ENCODE results near the gene ELP2.
"Not testable (repeated sequence)": the region's sequence is repeated elsewhere in the genome, so short reads cannot be mapped to it uniquely, and the experiment has no call there.

The ELP2 gene

GRCh38 chr18:36188916-36189315, 59.2 kb downstream of the ELP2 start:
- no peak for DNase-seq (ENCODE audit: low read depth in 3 of 3)

GRCh38 chr18:36189486-36189885, 59.8 kb downstream of the ELP2 start:
- DNase-seq (ENCODE audit: low read depth in 3 of 3) = no peak

GRCh38 chr18:36191286-36191685, 61.6 kb downstream of the ELP2 start:
- DNase-seq (ENCODE audit: low read depth in 3 of 3) = no peak

GRCh38 chr18:36191711-36192110, 62.0 kb downstream of the ELP2 start:
- no peak for DNase-seq (ENCODE audit: low read depth in 3 of 3)

GRCh38 chr18:36194600-36195315, 65.1 kb downstream of the ELP2 start:
- no peak for DNase-seq (ENCODE audit: low read depth in 3 of 3)

GRCh38 chr18:36195427-36196122, 65.9 kb downstream of the ELP2 start:
- no peak for DNase-seq (ENCODE audit: low read depth in 3 of 3)

- DNase-seq (ENCODE audit: low read depth in 3 of 3) = no peak
Observed at GRCh38 chr18:36196238-36196995, 66.7 kb downstream of the ELP2 start.

- DNase-seq (ENCODE audit: low read depth in 3 of 3) = no peak
Observed at GRCh38 chr18:36197511-36198166, 67.9 kb downstream of the ELP2 start.

- DNase-seq (ENCODE audit: low read depth in 3 of 3) = no peak
Observed at GRCh38 chr18:36199691-36200295, 70.1 kb downstream of the ELP2 start.

GRCh38 chr18:36200354-36200771, 70.7 kb downstream of the ELP2 start:
- DNase-seq (ENCODE audit: low read depth in 3 of 3) = no peak

GRCh38 chr18:36201765-36202164, 72.1 kb downstream of the ELP2 start:
- DNase-seq (ENCODE audit: low read depth in 3 of 3) = no peak

- DNase-seq (ENCODE audit: low read depth in 3 of 3) = no peak
Observed at GRCh38 chr18:36203360-36203895, 73.7 kb downstream of the ELP2 start.

GRCh38 chr18:36205166-36205565, 75.5 kb downstream of the ELP2 start:
- DNase-seq (ENCODE audit: low read depth in 3 of 3) = no peak

- no peak for DNase-seq (ENCODE audit: low read depth in 3 of 3)
Observed at GRCh38 chr18:36207303-36207702, 77.6 kb downstream of the ELP2 start.

GRCh38 chr18:36207969-36208368, 78.3 kb downstream of the ELP2 start:
- not testable (repeated sequence) for DNase-seq (ENCODE audit: low read depth in 3 of 3)

- no peak for DNase-seq (ENCODE audit: low read depth in 3 of 3)
Observed at GRCh38 chr18:36211612-36212065, 81.9 kb downstream of the ELP2 start.

- no peak for DNase-seq (ENCODE audit: low read depth in 3 of 3)
Observed at GRCh38 chr18:36212301-36213171, 82.8 kb downstream of the ELP2 start.

GRCh38 chr18:36214811-36215210, 85.1 kb downstream of the ELP2 start:
- DNase-seq (ENCODE audit: low read depth in 3 of 3) = no peak

- DNase-seq (ENCODE audit: low read depth in 3 of 3) = no peak
Observed at GRCh38 chr18:36215577-36215976, 85.9 kb downstream of the ELP2 start.

- no peak for DNase-seq (ENCODE audit: low read depth in 3 of 3)
Observed at GRCh38 chr18:36217348-36217747, 87.6 kb downstream of the ELP2 start.

Measured in stimulated activated CD4-positive, alpha-beta T cell treated with anti-CD3 and anti-CD28 coated beads, TNF-alpha, amount 100 ng/mL, for 4 hours (primary cell).